HepG2 (cell line): Measurements from ENCODE around the gene KRT13. TPM values are rescaled to one million over a fixed set of nuclear protein-coding genes. Genes with fewer than 3 reads are reported as not detected.

Experiments
- ATAC-seq: fragments of 200-7000 bp; cut with Tn5 transposase; 3 replicates; pipeline ENCODE4 v1.9.1; 2020; ENCODE audit warnings: mild to moderate bottlenecking, moderate library complexity
- BruUV-seq: library from RNA; stranded (reverse); fragments of 400-500 nt; replicated peaks from 2 replicates; lab custom pipeline; 2021; lab: Mats Ljungman, UMichigan
- CTCF ChIA-PET: fragments of 300-600 bp; formaldehyde crosslinking; extraction: SDS; loops from one replicate; lab custom pipeline; 2021; ENCODE audit warnings: low total read pairs, inconsistent platforms, low intra/inter-chr PET ratio; lab: Yijun Ruan, JAX
- POLR2A ChIA-PET: fragments of 350-600 bp; sonication (Branson Sonifier 250); formaldehyde crosslinking; loops from one replicate; lab custom pipeline; 2020; ENCODE audit warnings: antibody characterized with exemption, inconsistent platforms; lab: Yijun Ruan, JAX
- DNase-seq: peaks from one replicate; pipeline ENCODE4 v3.0.0-alpha.2; 2015; ENCODE audit warnings: low spot score
- FAIRE-seq: peaks from 3 replicates; lab custom pipeline; 2011; peaks lifted over from hg19 to GRCh38; lab: Jason Lieb, UNC
- H2AFZ ChIP-seq: one replicate; pipeline ENCODE4 v1.6.1; 2011; ENCODE audit warnings: low read length, inconsistent platforms
- H3K27ac ChIP-seq: fragments of 300-600 bp; 3 replicates; pipeline ENCODE4 v1.8.0; 2011; ENCODE audit warnings: mixed run types, mild to moderate bottlenecking, mixed read lengths, low read length, inconsistent platforms; ENCODE audit not compliant: insufficient read depth; ENCODE audit errors: extremely low read length
- H3K27me3 ChIP-seq, 2 experiments: fragments of 200-600 bp in 1 of 2; 2 replicates in 1 of 2; 3 replicates in 1 of 2; pipeline versions ENCODE4 v1.6.0 to v1.8.0; 2011; ENCODE audit warnings: low read length in 2 of 2, mild to moderate bottlenecking in 2 of 2, moderate library complexity in 2 of 2, inconsistent platforms in 1 of 2; ENCODE audit not compliant: insufficient read depth in 2 of 2, control insufficient read depth in 1 of 2
- H3K36me3 ChIP-seq, 2 experiments: fragments of 200-600 bp in 1 of 2; replicated peaks in 1 of 2; 2 replicates in 1 of 2; 3 replicates in 1 of 2; pipeline versions ENCODE4 v1.5.1 to v1.8.0; 2011; ENCODE audit warnings: low read length in 2 of 2, inconsistent platforms in 1 of 2; ENCODE audit not compliant: insufficient read depth in 2 of 2, control insufficient read depth in 1 of 2
- H3K4me1 ChIP-seq: 2 replicates; pipeline ENCODE4 v1.5.1; 2012; ENCODE audit warnings: low read length, inconsistent platforms; ENCODE audit not compliant: insufficient read depth
- H3K4me2 ChIP-seq: 2 replicates; pipeline ENCODE4 v1.6.0; 2011; ENCODE audit warnings: low read depth, low read length, inconsistent platforms
- H3K4me3 ChIP-seq, 3 experiments: fragments of 200-600 bp in 1 of 3; sonication (generic), shearing (Covaris generic) in 1 of 3; replicated peaks in 1 of 3; 2 replicates each; pipeline ENCODE4 v1.5.1; 2011 to 2016; ENCODE audit warnings: low read length in 3 of 3, inconsistent platforms in 2 of 3, low read depth in 2 of 3, mild to moderate bottlenecking in 2 of 3, control low read depth in 1 of 3, mixed read lengths in 1 of 3; ENCODE audit not compliant: insufficient read depth in 1 of 3
- H3K79me2 ChIP-seq: one replicate; pipeline ENCODE4 v1.6.1; 2011; ENCODE audit warnings: low read length, inconsistent platforms; ENCODE audit not compliant: insufficient read depth
- H3K9ac ChIP-seq: 2 replicates; pipeline ENCODE4 v1.6.0; 2011; ENCODE audit warnings: mild to moderate bottlenecking, low read depth, low read length, inconsistent platforms; ENCODE audit not compliant: insufficient read depth
- H3K9me3 ChIP-seq: 2 replicates; pipeline ENCODE4 v1.5.1; 2012; ENCODE audit warnings: mild to moderate bottlenecking, low read length
- H4K20me1 ChIP-seq: 2 replicates; pipeline ENCODE4 v1.6.0; 2011; ENCODE audit warnings: inconsistent platforms, mild to moderate bottlenecking, low read length, moderate library complexity; ENCODE audit not compliant: insufficient read depth
- ATM ChIP-seq: fragments of 450-650 bp; IDR thresholded peaks from 2 replicates; pipeline ENCODE4 v1.7.1; 2017; ENCODE audit warnings: mild to moderate bottlenecking, borderline replicate concordance
- BRCA1 ChIP-seq: sonication (generic); formaldehyde crosslinking; IDR thresholded peaks from 2 replicates; pipeline ENCODE4 v1.4.0; 2020; ENCODE audit warnings: missing genetic modification reagents
- CBFB ChIP-seq: sonication (generic); formaldehyde crosslinking; IDR thresholded peaks from 2 replicates; pipeline ENCODE4 v1.4.0; 2020; ENCODE audit warnings: missing genetic modification reagents
- DR1 ChIP-seq: sonication (generic); formaldehyde crosslinking; IDR thresholded peaks from 2 replicates; pipeline ENCODE4 v1.8.0; 2021; ENCODE audit warnings: mild to moderate bottlenecking, missing genetic modification reagents, inconsistent platforms
- EED ChIP-seq: sonication (generic); formaldehyde crosslinking; IDR thresholded peaks from 2 replicates; pipeline ENCODE4 v1.5.0; 2020; ENCODE audit warnings: mild to moderate bottlenecking, missing genetic modification reagents
- GATAD2A ChIP-seq: IDR thresholded peaks from 2 replicates; pipeline ENCODE4 v1.6.1; 2016
- POLR2AphosphoS5 ChIP-seq: IDR thresholded peaks from 2 replicates; pipeline ENCODE4 v1.6.1; 2012; ENCODE audit warnings: low read depth, low read length
- ZNF12 ChIP-seq: sonication (generic); formaldehyde crosslinking; IDR thresholded peaks from 2 replicates; pipeline ENCODE4 v1.5.0; 2020; ENCODE audit warnings: missing genetic modification reagents
- ZNF83 ChIP-seq: sonication (generic); formaldehyde crosslinking; IDR thresholded peaks from 2 replicates; pipeline ENCODE4 v1.4.0; 2020; ENCODE audit warnings: missing genetic modification reagents, mild to moderate bottlenecking, borderline replicate concordance
- WGBS: methylation state at CpG from one replicate; pipeline ENCODE4 v1.1.6; 2017; ENCODE audit warnings: low lambda C conversion rate; 5-methylcytosine and 5-hydroxymethylcytosine counted together
- in situ Hi-C: cut with HindIII; loops from 2 replicates; pipeline ENCODE4 v1.10.0; 2017; ENCODE audit warnings: low pct_unique_long_range_greater_than_20kb; ENCODE audit not compliant: extremely low pct_ligation_motif_present
- intact Hi-C: fragments of 100-400 bp; cut with micrococcal nuclease; formaldehyde crosslinking; loops from one replicate; pipeline ENCODE4 v1.10.0; 2022; ENCODE audit not compliant: unreplicated experiment
- polyA plus RNA-seq, 8 experiments: library from polyadenylated mRNA; depleted of rRNA in 3 of 8; stranded (reverse) in 7 of 8; unstranded in 1 of 8; fragments of >200 nt; fragmentation: Illumina TruSeq in 4 of 8; extraction: Trizol in 4 of 8; gene quantifications; 2 replicates each; pipeline versions ENCODE4 v1.2.1 to v1.2.3, GENCODE V29; 2011 to 2016; ENCODE audit warnings: low read depth in 4 of 8, missing spikeins in 1 of 8, mixed read lengths in 1 of 8; ENCODE audit not compliant: insufficient read depth in 1 of 8
- total RNA-seq, 5 experiments: library from RNA; depleted of rRNA; stranded (reverse); fragments of >200 nt; fragmentation: Illumina TruSeq; extraction: Trizol; gene quantifications; 2 replicates each; pipeline ENCODE4 v1.2.3, GENCODE V29; 2016; ENCODE audit warnings: low read depth in 1 of 5
- TF ChIP-seq, protein P1 (sequence below): sonication (generic); formaldehyde crosslinking; IDR thresholded peaks from 2 replicates; pipeline ENCODE4 v1.5.1; 2020; ENCODE audit warnings: mild to moderate bottlenecking, missing genetic modification reagents, borderline replicate concordance
- TF ChIP-seq, protein P2 (sequence below): sonication (generic); formaldehyde crosslinking; IDR thresholded peaks from 2 replicates; pipeline ENCODE4 v1.8.1; 2023; ENCODE audit warnings: missing genetic modification reagents, inconsistent platforms, borderline replicate concordance
- TF ChIP-seq, protein P3 (sequence below): sonication (generic); formaldehyde crosslinking; IDR thresholded peaks from 2 replicates; pipeline ENCODE4 v1.4.0; 2020; ENCODE audit warnings: missing genetic modification reagents

Gene KRT13
- total and polyA plus RNA-seq, 2 of the 13 experiments (the other 11 are each of a cell fraction or from before 2014, with no cell fraction given): not detected

DNA sequence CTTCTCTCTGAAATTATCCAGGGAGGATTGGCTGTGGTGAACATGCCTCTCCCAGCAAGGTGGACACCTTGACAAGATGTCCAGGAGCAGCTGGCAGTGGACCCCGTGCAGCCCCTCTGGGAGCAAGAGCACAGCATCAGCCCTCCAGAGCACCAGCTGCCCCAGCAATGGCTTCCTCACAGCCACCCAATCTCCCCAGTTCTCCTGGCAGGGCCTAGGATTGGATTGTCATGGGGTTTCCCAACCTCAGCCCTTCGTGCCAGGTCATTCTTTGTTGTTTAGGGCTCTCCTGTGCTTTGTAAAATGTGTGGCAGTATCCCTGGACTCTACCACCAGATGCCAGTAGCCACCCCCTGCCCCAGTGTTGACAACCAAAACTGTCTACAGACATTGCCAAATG, 13.9 kb downstream of the KRT13 start:
- 0% methylated on average over 2 of the region's 2 CpGs for WGBS
- TF ChIP-seq, protein P1, sequence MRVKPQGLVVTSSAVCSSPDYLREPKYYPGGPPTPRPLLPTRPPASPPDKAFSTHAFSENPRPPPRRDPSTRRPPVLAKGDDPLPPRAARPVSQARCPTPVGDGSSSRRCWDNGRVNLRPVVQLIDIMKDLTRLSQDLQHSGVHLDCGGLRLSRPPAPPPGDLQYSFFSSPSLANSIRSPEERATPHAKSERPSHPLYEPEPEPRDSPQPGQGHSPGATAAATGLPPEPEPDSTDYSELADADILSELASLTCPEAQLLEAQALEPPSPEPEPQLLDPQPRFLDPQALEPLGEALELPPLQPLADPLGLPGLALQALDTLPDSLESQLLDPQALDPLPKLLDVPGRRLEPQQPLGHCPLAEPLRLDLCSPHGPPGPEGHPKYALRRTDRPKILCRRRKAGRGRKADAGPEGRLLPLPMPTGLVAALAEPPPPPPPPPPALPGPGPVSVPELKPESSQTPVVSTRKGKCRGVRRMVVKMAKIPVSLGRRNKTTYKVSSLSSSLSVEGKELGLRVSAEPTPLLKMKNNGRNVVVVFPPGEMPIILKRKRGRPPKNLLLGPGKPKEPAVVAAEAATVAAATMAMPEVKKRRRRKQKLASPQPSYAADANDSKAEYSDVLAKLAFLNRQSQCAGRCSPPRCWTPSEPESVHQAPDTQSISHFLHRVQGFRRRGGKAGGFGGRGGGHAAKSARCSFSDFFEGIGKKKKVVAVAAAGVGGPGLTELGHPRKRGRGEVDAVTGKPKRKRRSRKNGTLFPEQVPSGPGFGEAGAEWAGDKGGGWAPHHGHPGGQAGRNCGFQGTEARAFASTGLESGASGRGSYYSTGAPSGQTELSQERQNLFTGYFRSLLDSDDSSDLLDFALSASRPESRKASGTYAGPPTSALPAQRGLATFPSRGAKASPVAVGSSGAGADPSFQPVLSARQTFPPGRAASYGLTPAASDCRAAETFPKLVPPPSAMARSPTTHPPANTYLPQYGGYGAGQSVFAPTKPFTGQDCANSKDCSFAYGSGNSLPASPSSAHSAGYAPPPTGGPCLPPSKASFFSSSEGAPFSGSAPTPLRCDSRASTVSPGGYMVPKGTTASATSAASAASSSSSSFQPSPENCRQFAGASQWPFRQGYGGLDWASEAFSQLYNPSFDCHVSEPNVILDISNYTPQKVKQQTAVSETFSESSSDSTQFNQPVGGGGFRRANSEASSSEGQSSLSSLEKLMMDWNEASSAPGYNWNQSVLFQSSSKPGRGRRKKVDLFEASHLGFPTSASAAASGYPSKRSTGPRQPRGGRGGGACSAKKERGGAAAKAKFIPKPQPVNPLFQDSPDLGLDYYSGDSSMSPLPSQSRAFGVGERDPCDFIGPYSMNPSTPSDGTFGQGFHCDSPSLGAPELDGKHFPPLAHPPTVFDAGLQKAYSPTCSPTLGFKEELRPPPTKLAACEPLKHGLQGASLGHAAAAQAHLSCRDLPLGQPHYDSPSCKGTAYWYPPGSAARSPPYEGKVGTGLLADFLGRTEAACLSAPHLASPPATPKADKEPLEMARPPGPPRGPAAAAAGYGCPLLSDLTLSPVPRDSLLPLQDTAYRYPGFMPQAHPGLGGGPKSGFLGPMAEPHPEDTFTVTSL (CRISPR knock-in tag): no peak
- TF ChIP-seq ZNF83 (no peak), BRCA1 (CRISPR knock-in tag) (no peak), POLR2AphosphoS5 (no peak), CBFB (no peak), ATM (no peak), DR1 (CRISPR knock-in tag) (no peak), EED (CRISPR knock-in tag) (no peak), ZNF12 (CRISPR knock-in tag) (no peak), GATAD2A (CRISPR knock-in tag) (no peak)
- TF ChIP-seq, protein P2, sequence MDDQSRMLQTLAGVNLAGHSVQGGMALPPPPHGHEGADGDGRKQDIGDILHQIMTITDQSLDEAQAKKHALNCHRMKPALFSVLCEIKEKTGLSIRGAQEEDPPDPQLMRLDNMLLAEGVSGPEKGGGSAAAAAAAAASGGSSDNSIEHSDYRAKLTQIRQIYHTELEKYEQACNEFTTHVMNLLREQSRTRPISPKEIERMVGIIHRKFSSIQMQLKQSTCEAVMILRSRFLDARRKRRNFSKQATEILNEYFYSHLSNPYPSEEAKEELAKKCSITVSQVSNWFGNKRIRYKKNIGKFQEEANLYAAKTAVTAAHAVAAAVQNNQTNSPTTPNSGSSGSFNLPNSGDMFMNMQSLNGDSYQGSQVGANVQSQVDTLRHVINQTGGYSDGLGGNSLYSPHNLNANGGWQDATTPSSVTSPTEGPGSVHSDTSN: no peak
- TF ChIP-seq, protein P3, sequence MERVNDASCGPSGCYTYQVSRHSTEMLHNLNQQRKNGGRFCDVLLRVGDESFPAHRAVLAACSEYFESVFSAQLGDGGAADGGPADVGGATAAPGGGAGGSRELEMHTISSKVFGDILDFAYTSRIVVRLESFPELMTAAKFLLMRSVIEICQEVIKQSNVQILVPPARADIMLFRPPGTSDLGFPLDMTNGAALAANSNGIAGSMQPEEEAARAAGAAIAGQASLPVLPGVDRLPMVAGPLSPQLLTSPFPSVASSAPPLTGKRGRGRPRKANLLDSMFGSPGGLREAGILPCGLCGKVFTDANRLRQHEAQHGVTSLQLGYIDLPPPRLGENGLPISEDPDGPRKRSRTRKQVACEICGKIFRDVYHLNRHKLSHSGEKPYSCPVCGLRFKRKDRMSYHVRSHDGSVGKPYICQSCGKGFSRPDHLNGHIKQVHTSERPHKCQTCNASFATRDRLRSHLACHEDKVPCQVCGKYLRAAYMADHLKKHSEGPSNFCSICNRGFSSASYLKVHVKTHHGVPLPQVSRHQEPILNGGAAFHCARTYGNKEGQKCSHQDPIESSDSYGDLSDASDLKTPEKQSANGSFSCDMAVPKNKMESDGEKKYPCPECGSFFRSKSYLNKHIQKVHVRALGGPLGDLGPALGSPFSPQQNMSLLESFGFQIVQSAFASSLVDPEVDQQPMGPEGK: no peak
- ChIA-PET POLR2A (no interaction called here), CTCF (no interaction called here)
- H3K4me3 ChIP-seq: no peak overlapping the region
- ATAC-seq (no peak), FAIRE-seq (no peak), DNase-seq (no peak)
- H3K4me2 ChIP-seq: no peak overlapping the region
- no TSS peak for BruUV-seq
- no peaks in the 10 kb centered on the region for H4K20me1 ChIP-seq
- H3K9ac ChIP-seq: no peak overlapping the region
- H3K36me3 ChIP-seq: no peaks in the 10 kb centered on the region
- H3K27ac ChIP-seq: no peak overlapping the region
- H3K79me2 ChIP-seq: no peaks in the 10 kb centered on the region
- no peaks in the 10 kb centered on the region for H3K9me3 ChIP-seq
- H3K4me1 ChIP-seq: peaks cover 12% of the 10 kb centered on the region
- in situ Hi-C loops: no loop called here
- no peak overlapping the region for H2AFZ ChIP-seq
- peaks cover 0 to 33% of the 10 kb centered on the region in 2 experiments; a peak in 4 of 5 replicates for H3K27me3 ChIP-seq
- intact Hi-C loops: no loop called here
